CD4-positive, CD25-positive, alpha-beta regulatory T cell (primary cell): ENCODE measurements around the gene DLX4. TPM values are rescaled to one million over a fixed set of nuclear protein-coding genes. Genes with fewer than 3 reads are reported as not detected.
A peak's percentile ranks its signal among the peaks of the same experiment; 100 is the strongest.

Source experiments
- ATAC-seq, 2 donors: fragments of 150-1000 bp; cut with Tn5 transposase; one replicate each; pipeline ENCODE4 v1.10.0; 2021; ENCODE audit warnings: low read depth in 2 of 2, moderate number of reproducible peaks in 2 of 2, moderate library complexity in 1 of 2
- DNase-seq, 3 donors: peaks; one replicate each; pipeline versions ENCODE4 v3.0.0 to v3.0.0-alpha.2; 2012 to 2022; ENCODE audit warnings: mixed read lengths in 1 of 3
- H3K27ac ChIP-seq: one replicate; pipeline ENCODE4 v1.7.0; 2013; ENCODE audit warnings: mild to moderate bottlenecking, low read length; ENCODE audit not compliant: insufficient read depth, poor library complexity, severe bottlenecking
- H3K27me3 ChIP-seq: one replicate; pipeline ENCODE4 v1.7.0; 2013; ENCODE audit warnings: low read length; ENCODE audit not compliant: control insufficient read depth, insufficient read depth
- H3K36me3 ChIP-seq: one replicate; pipeline ENCODE4 v1.7.0; 2013; ENCODE audit warnings: mild to moderate bottlenecking, low read length, moderate library complexity; ENCODE audit not compliant: control insufficient read depth, insufficient read depth
- H3K4me1 ChIP-seq: 2 replicates; pipeline ENCODE4 v1.7.0; 2013; ENCODE audit warnings: mild to moderate bottlenecking, low read length; ENCODE audit not compliant: insufficient read depth, control insufficient read depth, poor library complexity, severe bottlenecking
- H3K4me3 ChIP-seq: one replicate; pipeline ENCODE4 v1.7.0; 2013; ENCODE audit warnings: low read depth, mild to moderate bottlenecking, low read length, moderate library complexity
- H3K9me3 ChIP-seq, 2 experiments: 1 replicate in 1 of 2; 2 replicates in 1 of 2; pipeline ENCODE4 v1.7.0; 2013; ENCODE audit warnings: low read length in 2 of 2, mild to moderate bottlenecking in 1 of 2, moderate library complexity in 1 of 2; ENCODE audit not compliant: control insufficient read depth in 2 of 2
- H3K27ac Mint-ChIP-seq, 3 donors: one replicate each; pipeline ENCODE4 v1.8.0; 2020 to 2022; ENCODE audit warnings: mild to moderate bottlenecking in 3 of 3, mixed read lengths in 3 of 3, moderate library complexity in 2 of 3
- H3K27me3 Mint-ChIP-seq: one replicate; pipeline ENCODE4 v1.8.0; 2022; ENCODE audit warnings: mild to moderate bottlenecking, mixed read lengths
- H3K36me3 Mint-ChIP-seq: one replicate; pipeline ENCODE4 v1.8.0; 2020; ENCODE audit warnings: mixed read lengths
- H3K4me1 Mint-ChIP-seq, 4 donors: one replicate each; pipeline ENCODE4 v1.8.0; 2020 to 2022; ENCODE audit warnings: mixed read lengths in 4 of 4, mild to moderate bottlenecking in 1 of 4
- H3K4me3 Mint-ChIP-seq, 4 donors: one replicate each; pipeline ENCODE4 v1.8.0; 2020 to 2022; ENCODE audit warnings: mild to moderate bottlenecking in 4 of 4, mixed read lengths in 4 of 4, moderate library complexity in 3 of 4
- H3K9me3 Mint-ChIP-seq, 7 donors: one replicate each; pipeline ENCODE4 v1.8.0; 2020 to 2022; ENCODE audit warnings: mixed read lengths in 7 of 7, mild to moderate bottlenecking in 3 of 7, moderate library complexity in 2 of 7
- polyA plus RNA-seq, 4 donors: library from polyadenylated mRNA; unstranded; fragments of 300-500 nt; fragmentation: Illumina TruSeq; gene quantifications; one replicate each; pipeline ENCODE4 v1.2.3, GENCODE V29; 2021
- total RNA-seq: library from RNA; stranded (reverse); gene quantifications from one replicate; pipeline ENCODE4 v1.2.3, GENCODE V29; 2022

DLX4 gene
- total and polyA plus RNA-seq, 5 donors from 2014 or later = not detected

- H3K27me3 ChIP-seq = peaks cover 25% of the 10 kb centered on the region
- peaks cover 15 to 26% of the 10 kb centered on the region in 2 experiments for H3K9me3 ChIP-seq
- Mint-ChIP-seq H3K4me1 (no peaks in the 10 kb centered on the region), H3K27ac (no peak overlapping the region), H3K9me3 (peaks cover 3 to 36% (median 10%) of the 10 kb centered on the region in 7 donors), H3K27me3 (peaks cover 40% of the 10 kb centered on the region), H3K36me3 (no peaks in the 10 kb centered on the region), H3K4me3 (no peak overlapping the region)
- H3K36me3 ChIP-seq = no peaks in the 10 kb centered on the region
- H3K4me3 ChIP-seq = no peak overlapping the region
- H3K4me1 ChIP-seq = no peaks in the 10 kb centered on the region
- H3K27ac ChIP-seq = no peak overlapping the region
- ATAC-seq (no peak), DNase-seq (no peak)
Measured at GRCh38 chr17:50015146-50015545, 46.2 kb downstream of the DLX4 start.

- H3K4me3 ChIP-seq = no peak overlapping the region
- no peak overlapping the region for H3K27ac ChIP-seq
- Mint-ChIP-seq H3K27me3 (peaks cover 19% of the 10 kb centered on the region), H3K36me3 (no peaks in the 10 kb centered on the region), H3K9me3 (peaks cover 3 to 11% (median 5%) of the 10 kb centered on the region in 7 donors), H3K4me1 (no peaks in the 10 kb centered on the region), H3K27ac (no peak overlapping the region), H3K4me3 (no peak overlapping the region)
- H3K36me3 ChIP-seq = no peaks in the 10 kb centered on the region
- DNase-seq = no peak
- ATAC-seq = no peak
- H3K27me3 ChIP-seq = peaks cover 8% of the 10 kb centered on the region
- no peaks in the 10 kb centered on the region for H3K4me1 ChIP-seq
- peaks cover 8 to 10% of the 10 kb centered on the region in 2 experiments for H3K9me3 ChIP-seq
Measured at GRCh38 chr17:50018909-50019308, 49.9 kb downstream of the DLX4 start.

- ATAC-seq (no peak), DNase-seq (no peak)
- Mint-ChIP-seq H3K27ac (no peak overlapping the region), H3K4me1 (no peaks in the 10 kb centered on the region), H3K4me3 (no peak overlapping the region), H3K36me3 (no peaks in the 10 kb centered on the region), H3K27me3 (peaks cover 15% of the 10 kb centered on the region), H3K9me3 (no peaks in the 10 kb centered on the region)
- Histone ChIP-seq H3K4me3 (no peak overlapping the region), H3K27ac (no peak overlapping the region), H3K36me3 (no peaks in the 10 kb centered on the region), H3K9me3 (peaks cover 0 to 2% of the 10 kb centered on the region in 2 experiments), H3K4me1 (no peaks in the 10 kb centered on the region), H3K27me3 (peaks cover 3% of the 10 kb centered on the region)
Measured at GRCh38 chr17:50020841-50021599, 52.0 kb downstream of the DLX4 start.

- no peaks in the 10 kb centered on the region for H3K9me3 Mint-ChIP-seq
Measured at GRCh38 chr17:50021681-50022370, 52.8 kb downstream of the DLX4 start.

GRCh38 chr17:50022463-50023130 lies 53.6 kb downstream of the DLX4 start:
- H3K9me3 ChIP-seq = peaks cover 0 to 2% of the 10 kb centered on the region in 2 experiments
- Mint-ChIP-seq H3K27ac (no peak overlapping the region), H3K27me3 (peaks cover 14% of the 10 kb centered on the region), H3K36me3 (no peaks in the 10 kb centered on the region), H3K9me3 (no peaks in the 10 kb centered on the region), H3K4me3 (no peak overlapping the region), H3K4me1 (peaks cover 0 to 10% (median 0%) of the 10 kb centered on the region in 4 donors)
- no peak overlapping the region for H3K4me3 ChIP-seq
- no peaks in the 10 kb centered on the region for H3K27me3 ChIP-seq
- DNase-seq (no peak), ATAC-seq (no peak)
- peaks cover 8% of the 10 kb centered on the region for H3K4me1 ChIP-seq
- H3K27ac ChIP-seq = no peak overlapping the region
- no peaks in the 10 kb centered on the region for H3K36me3 ChIP-seq

More at GRCh38 chr17:50021681-50022370, 52.8 kb downstream of the DLX4 start:
- Histone ChIP-seq H3K4me1 (no peaks in the 10 kb centered on the region), H3K4me3 (no peak overlapping the region), H3K36me3 (no peaks in the 10 kb centered on the region), H3K27me3 (no peaks in the 10 kb centered on the region), H3K9me3 (peaks cover 0 to 2% of the 10 kb centered on the region in 2 experiments), H3K27ac (no peak overlapping the region)
- ATAC-seq (no peak), DNase-seq (no peak)
- Mint-ChIP-seq H3K4me3 (no peak overlapping the region), H3K4me1 (peaks cover 0 to 4% (median 0%) of the 10 kb centered on the region in 4 donors), H3K27me3 (peaks cover 15% of the 10 kb centered on the region), H3K27ac (peak overlapping the region in 1 of 3 donors; percentile 1), H3K36me3 (no peaks in the 10 kb centered on the region)

- H3K27ac ChIP-seq = no peak overlapping the region
- H3K4me3 ChIP-seq = no peak overlapping the region
- no peaks in the 10 kb centered on the region for H3K36me3 ChIP-seq
- ATAC-seq = no peak
- no peak for DNase-seq
- no peaks in the 10 kb centered on the region for H3K36me3 Mint-ChIP-seq
- H3K9me3 Mint-ChIP-seq = no peaks in the 10 kb centered on the region
- no peak overlapping the region for H3K27ac Mint-ChIP-seq
- no peaks in the 10 kb centered on the region for H3K9me3 ChIP-seq
- peaks cover 9% of the 10 kb centered on the region for H3K4me1 ChIP-seq
- peaks cover 0 to 13% (median 1%) of the 10 kb centered on the region in 4 donors for H3K4me1 Mint-ChIP-seq
- H3K27me3 Mint-ChIP-seq = peaks cover 15% of the 10 kb centered on the region
- no peaks in the 10 kb centered on the region for H3K27me3 ChIP-seq
- H3K4me3 Mint-ChIP-seq = no peak overlapping the region
Measured at GRCh38 chr17:50023520-50023919, 54.5 kb downstream of the DLX4 start.
